ENCODE data around the gene HPS4. TPM values are rescaled to one million over a fixed set of nuclear protein-coding genes. Genes with fewer than 3 reads are reported as not detected.
"Not testable (repeated sequence)": the region's sequence is repeated elsewhere in the genome, so short reads cannot be mapped to it uniquely, and the experiment has no call there.

HPS4 gene
- total RNA-seq, 1 donor from 2014 or later = 11.9 TPM

DNA sequence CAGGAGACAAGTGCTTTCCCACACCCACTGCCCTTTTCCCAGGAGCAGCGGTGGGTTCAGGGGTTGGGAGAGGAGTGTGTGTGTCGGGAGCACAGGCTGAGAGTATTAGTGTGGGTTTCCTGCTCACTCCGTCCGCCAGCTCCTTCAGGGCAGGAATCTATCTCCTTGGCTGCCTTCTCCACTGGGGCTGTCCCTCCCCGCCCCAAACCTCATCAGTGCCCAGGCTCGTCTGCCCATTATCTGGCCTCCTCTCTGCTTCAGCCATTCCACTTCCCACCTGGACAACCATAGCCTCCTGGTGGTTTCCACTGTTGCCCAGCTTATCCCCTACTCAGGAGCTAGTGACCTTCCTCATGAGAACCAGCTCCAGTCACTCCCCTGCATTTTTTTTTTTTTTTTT is 34.6 kb downstream of the HPS4 start:
- intact Hi-C loops (cut with DNase I) = no loop called here
- no peak for DNase-seq (ENCODE audit: low spot score)

DNA sequence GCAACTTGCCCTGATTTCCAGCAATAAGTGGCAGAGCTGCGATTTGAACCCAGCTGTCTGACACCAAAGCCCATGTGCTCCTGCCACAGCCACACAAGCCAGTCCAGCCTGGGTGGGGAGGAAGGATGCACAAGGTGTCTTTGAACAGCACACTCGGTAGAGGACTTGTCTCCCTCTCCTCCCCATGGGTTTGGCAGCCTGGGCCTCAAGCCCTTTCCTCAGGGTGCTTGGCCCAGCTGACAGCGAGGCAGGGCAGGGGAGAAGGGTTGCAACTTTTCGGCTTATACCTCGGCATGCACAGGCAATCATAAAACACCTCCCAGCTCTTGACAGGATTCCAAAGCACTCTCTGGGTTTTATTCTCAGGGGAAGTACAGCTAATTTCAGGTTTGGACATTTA is 35.2 kb downstream of the HPS4 start:
- intact Hi-C loops (cut with DNase I) = no loop called here
- DNase-seq (ENCODE audit: low spot score) = no peak

- intact Hi-C loops (cut with DNase I) = no loop called here
- no peak for DNase-seq (ENCODE audit: low spot score)
Measured at GRCh38 chr22:26447584-26448329, 35.8 kb downstream of the HPS4 start.

DNA sequence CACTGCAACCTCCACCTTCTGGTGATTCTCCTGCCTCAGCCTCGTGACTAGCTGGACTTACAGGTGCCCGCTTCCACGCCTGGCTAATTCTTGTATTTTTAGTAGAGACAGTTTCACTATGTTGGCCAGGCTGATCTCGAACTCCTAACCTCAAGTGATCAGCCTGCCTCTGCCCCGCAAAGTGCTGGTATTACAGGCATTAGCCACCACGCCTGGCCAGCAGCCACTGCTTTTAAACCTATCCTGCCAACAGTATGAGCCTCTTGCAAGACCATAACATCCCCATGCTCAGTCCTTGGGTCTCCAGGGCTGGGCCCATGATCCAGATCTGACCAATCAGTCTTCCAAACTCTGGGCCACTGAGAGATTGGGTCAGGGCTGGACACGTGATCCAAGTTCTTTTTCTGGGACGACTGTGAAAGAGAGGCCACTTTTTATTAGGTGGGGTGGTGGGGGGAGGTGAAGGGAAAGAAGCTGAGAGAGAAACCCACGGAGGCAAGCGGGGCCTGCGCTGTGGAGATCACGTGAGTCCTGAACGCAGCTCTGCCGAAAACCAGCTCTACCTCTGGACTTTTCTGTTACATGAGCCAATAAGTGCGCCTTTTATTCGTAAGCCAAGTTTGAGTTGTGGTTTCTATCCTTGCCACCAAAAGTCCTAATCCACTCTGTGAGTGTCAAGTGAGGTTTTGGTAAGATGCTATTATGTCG is 36.6 kb downstream of the HPS4 start:
- DNase-seq (ENCODE audit: low spot score) = no peak
- intact Hi-C loops (cut with DNase I) = no loop called here

GRCh38 chr22:26445577-26446275 is 37.9 kb downstream of the HPS4 start:
- no peak for DNase-seq (ENCODE audit: low spot score)
- intact Hi-C loops (cut with DNase I) = no loop called here

DNA sequence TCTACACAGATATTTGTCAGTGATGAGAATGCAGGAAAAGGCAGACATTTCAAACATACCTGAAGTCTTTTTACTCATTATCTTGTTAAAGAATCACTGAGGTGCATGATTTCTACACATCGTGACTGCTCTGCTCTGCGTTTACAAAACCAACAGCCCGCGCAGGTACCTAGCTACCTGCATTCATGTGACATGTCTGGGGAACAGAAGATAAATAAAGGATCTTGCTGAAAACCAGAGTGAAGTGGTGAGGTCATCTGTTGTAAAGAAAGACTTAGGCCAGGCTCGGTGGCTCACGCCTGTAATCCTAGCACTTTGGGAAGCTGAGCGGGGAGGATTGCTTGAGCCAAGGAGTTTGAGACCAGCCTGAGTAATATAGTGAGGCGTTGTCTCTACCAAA is 38.8 kb downstream of the HPS4 start:
- intact Hi-C loops (cut with DNase I) = no loop called here
- no peak for DNase-seq (ENCODE audit: low spot score)

DNA sequence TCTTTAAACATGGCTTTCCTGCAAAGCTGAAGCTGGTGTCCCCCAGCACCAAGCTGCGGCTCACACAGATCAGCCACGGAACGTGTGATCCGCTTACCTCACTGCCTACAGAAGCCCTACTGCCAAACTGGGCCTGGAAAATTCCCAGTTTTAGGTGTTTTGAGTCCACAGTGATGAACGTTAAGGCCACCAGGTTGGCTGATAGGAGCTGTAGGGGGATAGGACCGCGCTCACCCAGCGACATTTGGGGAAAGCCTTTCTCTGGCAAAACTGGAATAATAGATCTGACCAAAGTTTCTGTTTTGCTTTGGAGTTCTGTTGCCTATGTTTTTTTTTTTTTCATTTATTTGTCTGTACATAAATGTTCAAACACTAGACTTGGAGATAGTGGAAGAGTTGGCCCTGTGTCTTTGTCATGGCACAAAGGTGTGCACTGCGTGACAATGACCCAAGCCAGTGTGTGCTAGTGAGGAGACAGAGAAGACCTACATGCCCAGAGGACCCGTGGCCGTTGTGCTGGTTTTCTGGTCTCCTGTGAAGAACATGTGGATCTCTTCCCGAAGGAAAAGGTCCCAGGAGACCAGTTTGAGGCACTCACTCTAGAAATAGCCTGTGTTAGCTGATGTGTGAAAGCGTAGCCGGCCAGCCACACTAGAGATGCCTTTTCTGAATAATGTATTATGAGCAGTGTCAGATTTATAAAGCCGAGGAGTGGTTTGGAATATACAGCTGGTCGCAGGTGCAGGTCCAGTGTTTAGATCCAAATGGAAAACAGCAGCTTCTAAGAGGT is 39.5 kb downstream of the HPS4 start:
- no peak for DNase-seq (ENCODE audit: low spot score)
- intact Hi-C loops (cut with DNase I) = no loop called here

- intact Hi-C loops (cut with DNase I) = no loop called here
- no peak for DNase-seq (ENCODE audit: low spot score)
Measured at GRCh38 chr22:26442086-26442756, 41.4 kb downstream of the HPS4 start.

DNA sequence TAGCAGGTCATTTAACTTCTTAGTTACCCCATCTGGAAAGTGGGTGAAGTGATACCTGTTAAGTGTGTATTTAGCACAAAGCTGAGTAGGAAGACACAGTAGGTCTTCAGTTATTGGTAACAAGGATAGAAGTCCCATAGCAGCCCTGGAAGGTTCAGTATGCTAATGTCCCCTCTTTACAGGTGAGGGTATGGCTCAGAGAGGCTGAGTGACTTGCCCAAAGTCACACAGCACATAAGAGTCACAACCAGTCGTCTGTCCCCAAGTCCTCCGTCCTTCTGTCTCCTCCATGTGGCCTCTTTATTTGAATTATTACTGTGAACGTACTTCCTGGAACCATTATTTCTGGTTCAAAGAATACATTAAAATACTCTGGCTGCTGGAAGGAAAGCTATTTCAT is 44.0 kb downstream of the HPS4 start:
- DNase-seq (ENCODE audit: low spot score) = no peak
- intact Hi-C loops (cut with DNase I) = no loop called here

- intact Hi-C loops (cut with DNase I) = not testable (repeated sequence)
Measured at GRCh38 chr22:26438776-26439175, 44.8 kb downstream of the HPS4 start.

DNA sequence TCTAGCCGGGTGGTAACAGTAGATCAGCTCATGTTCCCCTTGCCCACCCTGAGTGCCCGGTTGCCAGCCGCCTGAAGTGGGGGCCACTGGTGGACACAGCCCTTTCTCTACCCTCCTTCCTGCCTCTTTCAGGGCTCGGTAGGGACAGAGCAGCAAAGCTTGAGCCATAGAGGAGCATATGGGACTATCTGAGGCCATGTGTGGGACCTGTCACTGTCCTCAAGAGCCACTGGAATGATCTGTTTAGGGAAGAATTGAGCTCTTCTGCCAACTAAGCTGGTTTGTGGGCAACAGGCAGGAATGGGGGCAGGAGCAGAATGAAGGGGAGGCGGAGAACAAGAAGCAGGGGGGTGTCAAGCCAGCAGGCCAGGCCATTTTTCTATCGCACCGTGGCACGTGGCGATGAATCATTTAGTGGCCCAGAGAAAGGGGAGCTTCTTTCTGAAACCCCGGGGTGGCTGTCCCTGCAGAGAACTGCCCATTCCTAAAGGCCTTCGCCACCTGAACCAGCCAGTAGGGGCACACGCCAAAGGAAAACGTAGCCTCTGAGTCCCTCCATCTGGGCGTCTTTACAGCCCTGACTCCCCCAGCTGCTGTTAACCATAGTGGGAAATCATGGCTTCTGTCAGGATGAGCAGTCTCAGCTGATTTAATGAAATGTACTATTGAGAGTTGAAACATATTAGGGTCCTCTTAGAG is 45.7 kb downstream of the HPS4 start:
- intact Hi-C loops (cut with DNase I) = no loop called here
- no peak for DNase-seq (ENCODE audit: low spot score)

More at GRCh38 chr22:26438776-26439175, 44.8 kb downstream of the HPS4 start:
- DNase-seq (ENCODE audit: low spot score) = not testable (repeated sequence)

DNA sequence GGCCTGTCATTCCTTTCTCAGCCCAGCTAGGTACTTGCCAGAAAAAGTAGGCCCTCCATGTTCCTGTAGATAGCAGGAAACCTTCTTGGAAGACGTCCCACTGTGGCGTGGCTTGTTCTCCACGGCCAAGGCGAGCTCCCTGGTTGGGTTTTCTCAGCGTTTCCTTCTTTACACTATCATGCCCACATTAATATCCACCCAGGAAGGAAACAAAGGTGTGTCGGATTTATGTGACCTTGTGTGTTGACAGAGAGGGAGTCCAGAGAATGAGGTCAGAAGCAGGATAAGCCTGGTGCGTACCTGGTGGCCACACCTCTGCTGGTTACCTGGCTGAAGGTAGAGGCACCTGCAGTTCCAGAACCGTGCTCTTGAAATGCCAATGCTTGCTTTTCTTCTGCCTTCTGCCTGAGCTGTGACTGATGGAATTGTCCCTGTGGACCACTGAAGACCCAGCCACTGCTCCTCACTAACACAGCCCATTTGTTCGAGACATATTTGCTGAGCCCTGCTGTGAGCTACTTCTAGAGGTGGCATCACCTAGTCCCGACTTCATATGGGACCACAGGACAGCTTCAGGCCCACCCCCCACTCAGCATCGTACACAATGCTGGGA is 46.6 kb downstream of the HPS4 start:
- no peak for DNase-seq (ENCODE audit: low spot score)
- intact Hi-C loops (cut with DNase I) = no loop called here

- intact Hi-C loops (cut with DNase I) = no loop called here
- DNase-seq (ENCODE audit: low spot score) = no peak
Measured at GRCh38 chr22:26435327-26436093, 48.1 kb downstream of the HPS4 start.

DNA sequence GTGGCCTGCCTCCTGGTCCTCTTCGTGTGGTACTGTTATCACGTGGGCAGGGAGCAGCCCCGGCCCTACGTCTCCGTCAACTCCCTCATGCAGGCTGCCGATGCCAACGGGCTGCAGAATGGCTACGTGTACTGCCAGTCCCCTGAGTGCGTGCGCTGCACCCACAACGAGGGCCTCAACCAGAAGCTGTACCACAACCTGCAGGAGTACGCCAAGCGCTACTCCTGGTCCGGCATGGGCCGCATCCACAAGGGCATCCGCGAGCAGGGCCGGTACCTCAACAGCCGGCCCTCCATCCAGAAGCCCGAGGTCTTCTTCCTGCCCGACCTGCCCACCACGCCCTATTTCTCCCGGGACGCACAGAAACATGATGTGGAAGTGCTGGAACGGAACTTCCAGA is 49.8 kb downstream of the HPS4 start:
- intact Hi-C loops (cut with DNase I) = no loop called here

GRCh38 chr22:26432619-26433311 is 50.8 kb downstream of the HPS4 start:
- intact Hi-C loops (cut with DNase I) = no loop called here
- DNase-seq (ENCODE audit: low spot score) = no peak

More for the DNA sequence above, 49.8 kb downstream of the HPS4 start:
- no peak for DNase-seq (ENCODE audit: low spot score)

- intact Hi-C loops (cut with DNase I) = no loop called here
- no peak for DNase-seq (ENCODE audit: low spot score)
Measured at GRCh38 chr22:26431261-26431995, 52.2 kb downstream of the HPS4 start.

All from cardiac septum (tissue), 1 donor.